WTC11 (cell line): ENCODE results near the gene SPATA25. TPM values are rescaled to one million over a fixed set of nuclear protein-coding genes. Genes with fewer than 3 reads are reported as not detected.

Experiments used
- ATAC-seq: fragments of 200-7000 bp; cut with Tn5 transposase; 2 replicates; pipeline ENCODE4 v1.10.0; 2021; ENCODE audit warnings: mild to moderate bottlenecking, moderate library complexity
- CTCF ChIA-PET: fragments of 300-600 bp; sonication (Branson Sonifier 250); formaldehyde crosslinking; loops from one replicate; lab custom pipeline; 2021; ENCODE audit warnings: antibody characterized with exemption; lab: Charles Lee
- POLR2A ChIA-PET: fragments of 350-600 bp; sonication (Branson Sonifier 250); formaldehyde crosslinking; loops from one replicate; lab custom pipeline; 2021; ENCODE audit warnings: antibody characterized with exemption; lab: Charles Lee
- DNase-seq: peaks from one replicate; pipeline ENCODE4 v3.0.0; 2021; ENCODE audit warnings: low spot score
- H3K27ac Mint-ChIP-seq: 2 replicates; pipeline ENCODE4 v1.8.0; 2021; ENCODE audit warnings: mixed read lengths
- H3K27me3 Mint-ChIP-seq: 2 replicates; pipeline ENCODE4 v1.8.0; 2021; ENCODE audit warnings: low read depth, mild to moderate bottlenecking, moderate library complexity, mixed read lengths
- H3K36me3 Mint-ChIP-seq: 2 replicates; pipeline ENCODE4 v1.8.0; 2021; ENCODE audit warnings: mixed read lengths
- H3K4me1 Mint-ChIP-seq: 2 replicates; pipeline ENCODE4 v1.8.0; 2022; ENCODE audit warnings: mixed read lengths
- H3K4me3 Mint-ChIP-seq: 2 replicates; pipeline ENCODE4 v1.8.0; 2021; ENCODE audit warnings: mild to moderate bottlenecking, moderate library complexity, mixed read lengths
- H3K9me3 Mint-ChIP-seq: 2 replicates; pipeline ENCODE4 v1.8.0; 2021; ENCODE audit warnings: mixed read lengths
- ATF1 ChIP-seq: sonication (generic); formaldehyde crosslinking; IDR thresholded peaks from 2 replicates; pipeline ENCODE4 v1.8.1; 2023; ENCODE audit warnings: mild to moderate bottlenecking, moderate library complexity, missing genetic modification reagents
- ESRRA ChIP-seq: sonication (generic); formaldehyde crosslinking; IDR thresholded peaks from 2 replicates; pipeline ENCODE4 v1.8.1; 2022; ENCODE audit warnings: mild to moderate bottlenecking, missing genetic modification reagents, borderline replicate concordance
- FOXK1 ChIP-seq: sonication (generic); formaldehyde crosslinking; IDR thresholded peaks from 2 replicates; pipeline ENCODE4 v1.8.0; 2022; ENCODE audit warnings: mild to moderate bottlenecking, moderate library complexity, missing genetic modification reagents
- GABPB1 ChIP-seq: sonication (generic); formaldehyde crosslinking; IDR thresholded peaks from 2 replicates; pipeline ENCODE4 v1.8.1; 2023; ENCODE audit warnings: mild to moderate bottlenecking, missing genetic modification reagents
- IRF2 ChIP-seq: sonication (generic); formaldehyde crosslinking; IDR thresholded peaks from 2 replicates; pipeline ENCODE4 v1.8.0; 2022; ENCODE audit warnings: low read depth, missing genetic modification reagents, borderline replicate concordance
- MXD4 ChIP-seq: fragments of 250-450 bp; sonication (Bioruptor Pico); IDR thresholded peaks from 2 replicates; pipeline ENCODE4 v1.8.0; 2021; ENCODE audit warnings: mild to moderate bottlenecking, moderate library complexity, borderline replicate concordance
- MYBL2 ChIP-seq: sonication (generic); formaldehyde crosslinking; IDR thresholded peaks from 2 replicates; pipeline ENCODE4 v1.8.1; 2023; ENCODE audit warnings: mild to moderate bottlenecking, moderate library complexity, missing genetic modification reagents
- NFYB ChIP-seq: sonication (generic); formaldehyde crosslinking; conservative IDR thresholded peaks from 2 replicates; pipeline ENCODE4 v1.8.0; 2022; ENCODE audit warnings: low read depth, missing genetic modification reagents
- NR2C2 ChIP-seq: sonication (generic); formaldehyde crosslinking; IDR thresholded peaks from 2 replicates; pipeline ENCODE4 v1.8.0; 2022; ENCODE audit warnings: mild to moderate bottlenecking, missing genetic modification reagents
- PRRX2 ChIP-seq: fragments of 250-450 bp; sonication (Bioruptor Pico); IDR thresholded peaks from 2 replicates; pipeline ENCODE4 v1.8.0; 2021; ENCODE audit warnings: mild to moderate bottlenecking
- SP1 ChIP-seq: sonication (generic); formaldehyde crosslinking; conservative IDR thresholded peaks from 2 replicates; pipeline ENCODE4 v1.8.1; 2022; ENCODE audit warnings: missing genetic modification reagents
- TCF7 ChIP-seq: sonication (generic); formaldehyde crosslinking; IDR thresholded peaks from 2 replicates; pipeline ENCODE4 v1.8.0; 2022; ENCODE audit warnings: mild to moderate bottlenecking, low read depth, missing genetic modification reagents, moderate library complexity
- TEAD1 ChIP-seq: sonication (generic); formaldehyde crosslinking; IDR thresholded peaks from 2 replicates; pipeline ENCODE4 v1.8.0; 2022; ENCODE audit warnings: mild to moderate bottlenecking, missing genetic modification reagents
- TEAD4 ChIP-seq: sonication (generic); formaldehyde crosslinking; IDR thresholded peaks from 2 replicates; pipeline ENCODE4 v1.8.0; 2022; ENCODE audit warnings: mild to moderate bottlenecking, missing genetic modification reagents
- ZBTB21 ChIP-seq: sonication (generic); formaldehyde crosslinking; IDR thresholded peaks from 2 replicates; pipeline ENCODE4 v1.8.1; 2023; ENCODE audit warnings: mild to moderate bottlenecking, missing genetic modification reagents, borderline replicate concordance
- ZNF219 ChIP-seq: sonication (generic); formaldehyde crosslinking; IDR thresholded peaks from 2 replicates; pipeline ENCODE4 v1.8.0; 2023; ENCODE audit warnings: missing genetic modification reagents, mild to moderate bottlenecking, borderline replicate concordance
- ZNF232 ChIP-seq: sonication (generic); formaldehyde crosslinking; IDR thresholded peaks from 2 replicates; pipeline ENCODE4 v1.8.0; 2022; ENCODE audit warnings: mild to moderate bottlenecking, missing genetic modification reagents
- ZNF671 ChIP-seq: fragments of 250-450 bp; sonication (Bioruptor Pico); IDR thresholded peaks from 2 replicates; pipeline ENCODE4 v1.8.0; 2021; ENCODE audit warnings: mild to moderate bottlenecking
- total RNA-seq: library from RNA; stranded (reverse); gene quantifications from 3 replicates; pipeline ENCODE4 v1.2.3, GENCODE V29; 2021
- TF ChIP-seq, protein P1 (sequence below): sonication (generic); formaldehyde crosslinking; IDR thresholded peaks from 2 replicates; pipeline ENCODE4 v1.8.0; 2023; ENCODE audit warnings: missing genetic modification reagents, mild to moderate bottlenecking, borderline replicate concordance
- TF ChIP-seq, protein P2 (sequence below): fragments of 250-450 bp; sonication (Bioruptor Pico); conservative IDR thresholded peaks from 2 replicates; pipeline ENCODE4 v1.9.0; 2021; ENCODE audit warnings: mild to moderate bottlenecking
- TF ChIP-seq, protein P3 (sequence below): sonication (generic); formaldehyde crosslinking; IDR thresholded peaks from 2 replicates; pipeline ENCODE4 v1.8.0; 2022; ENCODE audit warnings: mild to moderate bottlenecking, missing genetic modification reagents
- TF ChIP-seq, protein P4 (sequence below): sonication (generic); formaldehyde crosslinking; IDR thresholded peaks from 2 replicates; pipeline ENCODE4 v1.8.1; 2023; ENCODE audit warnings: mild to moderate bottlenecking, missing genetic modification reagents, borderline replicate concordance
- TF ChIP-seq, protein P5 (sequence below): sonication (generic); formaldehyde crosslinking; IDR thresholded peaks from 2 replicates; pipeline ENCODE4 v1.8.1; 2022; ENCODE audit warnings: mild to moderate bottlenecking, moderate library complexity, missing genetic modification reagents

The SPATA25 gene
- total RNA-seq, 1 experiment from 2014 or later: 3.7 TPM

DNA sequence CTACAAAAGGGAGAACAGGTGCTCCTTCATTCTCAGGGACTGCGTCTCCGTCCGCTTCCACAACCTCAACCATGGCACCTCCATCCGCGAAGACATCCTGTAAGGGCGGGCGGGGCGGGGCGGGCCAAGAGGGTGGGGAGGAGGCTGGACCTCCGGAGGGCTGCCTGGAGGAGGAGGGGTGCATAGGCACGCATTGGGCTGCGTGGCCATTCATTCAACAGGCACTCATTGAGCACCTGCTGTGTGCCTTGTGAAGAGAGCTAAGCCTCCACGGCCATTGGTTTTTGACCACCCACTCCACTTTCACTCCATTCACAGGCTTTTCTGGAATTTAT lies 29.6 kb downstream of the SPATA25 start:
- POLR2A ChIA-PET: interaction anchor here (1.0 kb wide), 1 partner anchor 24 kb away, joined by 4 read pairs; no protein-coding TSS in a partner anchor
- peak; percentile 38 for ATAC-seq
- H3K27me3 Mint-ChIP-seq: no peaks in the 10 kb centered on the region

DNA sequence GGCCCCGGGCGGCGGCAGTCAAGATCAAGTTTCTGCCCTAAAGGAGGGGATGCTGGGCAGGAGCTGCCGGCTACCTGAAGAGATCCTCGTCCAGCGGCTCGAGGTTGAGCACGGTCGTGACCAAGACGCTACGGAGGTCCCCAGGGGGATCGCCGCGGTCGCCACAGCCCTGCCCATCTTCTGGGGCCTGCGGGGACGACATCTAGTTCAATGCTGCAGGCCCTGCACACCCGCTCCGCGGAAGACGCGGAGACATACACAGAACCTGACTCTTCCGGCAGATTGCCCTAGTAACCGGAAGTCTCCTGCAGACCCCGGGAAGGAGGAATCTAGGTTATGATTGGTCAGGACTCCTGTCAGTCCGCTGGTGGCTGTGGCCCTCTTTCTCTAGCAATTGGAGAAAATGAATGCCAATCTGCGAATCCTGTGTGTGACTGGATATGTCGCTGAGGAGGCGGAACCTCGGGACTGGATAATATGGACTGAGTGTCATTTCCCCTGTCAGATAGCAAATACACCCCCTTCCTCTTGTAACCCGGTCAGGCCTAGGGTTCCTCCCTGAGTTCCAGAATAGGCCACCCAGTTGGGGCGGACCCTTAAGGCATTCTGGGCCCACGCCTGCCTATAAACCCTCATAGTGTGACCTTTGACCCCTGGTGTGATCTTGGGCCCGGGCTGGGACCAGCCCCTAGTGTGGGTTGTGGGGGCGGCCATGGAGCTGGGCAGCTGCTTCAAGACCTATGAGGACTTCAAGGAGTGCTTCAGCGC lies 30.1 kb downstream of the SPATA25 start, which contains the start of the genes ACOT8 and ZSWIM3:
ACOT8 (minus strand) TSS at position 279 of the 768 bp plus-strand sequence; CDS start at position 202, 77 bp downstream.
ZSWIM3 (plus strand) TSS at position 501 of the 768 bp plus-strand sequence; CDS start at position 713, 212 bp downstream.
- H3K4me1 Mint-ChIP-seq: peaks cover 60% of the 10 kb centered on the region
- ATAC-seq: peak; percentile 90
- H3K27ac Mint-ChIP-seq: peak within 1 kb of the TSS; percentile 95
- TF ChIP-seq, protein P1, sequence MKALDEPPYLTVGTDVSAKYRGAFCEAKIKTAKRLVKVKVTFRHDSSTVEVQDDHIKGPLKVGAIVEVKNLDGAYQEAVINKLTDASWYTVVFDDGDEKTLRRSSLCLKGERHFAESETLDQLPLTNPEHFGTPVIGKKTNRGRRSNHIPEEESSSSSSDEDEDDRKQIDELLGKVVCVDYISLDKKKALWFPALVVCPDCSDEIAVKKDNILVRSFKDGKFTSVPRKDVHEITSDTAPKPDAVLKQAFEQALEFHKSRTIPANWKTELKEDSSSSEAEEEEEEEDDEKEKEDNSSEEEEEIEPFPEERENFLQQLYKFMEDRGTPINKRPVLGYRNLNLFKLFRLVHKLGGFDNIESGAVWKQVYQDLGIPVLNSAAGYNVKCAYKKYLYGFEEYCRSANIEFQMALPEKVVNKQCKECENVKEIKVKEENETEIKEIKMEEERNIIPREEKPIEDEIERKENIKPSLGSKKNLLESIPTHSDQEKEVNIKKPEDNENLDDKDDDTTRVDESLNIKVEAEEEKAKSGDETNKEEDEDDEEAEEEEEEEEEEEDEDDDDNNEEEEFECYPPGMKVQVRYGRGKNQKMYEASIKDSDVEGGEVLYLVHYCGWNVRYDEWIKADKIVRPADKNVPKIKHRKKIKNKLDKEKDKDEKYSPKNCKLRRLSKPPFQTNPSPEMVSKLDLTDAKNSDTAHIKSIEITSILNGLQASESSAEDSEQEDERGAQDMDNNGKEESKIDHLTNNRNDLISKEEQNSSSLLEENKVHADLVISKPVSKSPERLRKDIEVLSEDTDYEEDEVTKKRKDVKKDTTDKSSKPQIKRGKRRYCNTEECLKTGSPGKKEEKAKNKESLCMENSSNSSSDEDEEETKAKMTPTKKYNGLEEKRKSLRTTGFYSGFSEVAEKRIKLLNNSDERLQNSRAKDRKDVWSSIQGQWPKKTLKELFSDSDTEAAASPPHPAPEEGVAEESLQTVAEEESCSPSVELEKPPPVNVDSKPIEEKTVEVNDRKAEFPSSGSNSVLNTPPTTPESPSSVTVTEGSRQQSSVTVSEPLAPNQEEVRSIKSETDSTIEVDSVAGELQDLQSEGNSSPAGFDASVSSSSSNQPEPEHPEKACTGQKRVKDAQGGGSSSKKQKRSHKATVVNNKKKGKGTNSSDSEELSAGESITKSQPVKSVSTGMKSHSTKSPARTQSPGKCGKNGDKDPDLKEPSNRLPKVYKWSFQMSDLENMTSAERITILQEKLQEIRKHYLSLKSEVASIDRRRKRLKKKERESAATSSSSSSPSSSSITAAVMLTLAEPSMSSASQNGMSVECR: 0 out of 2 replicates have a peak, but pooled peaks have one; percentile 61
- TF ChIP-seq SP1 (CRISPR knock-in tag) (peak; percentile 49), GABPB1 (peak; percentile 72), NFYB (peak; percentile 98), FOXK1 (CRISPR knock-in tag) (0 out of 2 replicates have a peak, but pooled peaks have one; percentile 36), NR2C2 (CRISPR knock-in tag) (0 out of 2 replicates have a peak, but pooled peaks have one; percentile 55), MXD4 (CRISPR knock-in tag) (no peak), MYBL2 (0 out of 2 replicates have a peak, but pooled peaks have one; percentile 16), ESRRA (CRISPR knock-in tag) (no peak)

More for the DNA sequence above, 29.6 kb downstream of the SPATA25 start:
- TF ChIP-seq TCF7 (CRISPR knock-in tag) (no peak), ATF1 (no peak), ZNF232 (CRISPR knock-in tag) (no peak), TEAD4 (no peak), GABPB1 (no peak), ZBTB21 (CRISPR knock-in tag) (no peak), IRF2 (no peak), TEAD1 (CRISPR knock-in tag) (no peak), PRRX2 (CRISPR knock-in tag) (no peak), ZNF219 (no peak), ZNF671 (CRISPR knock-in tag) (no peak), FOXK1 (CRISPR knock-in tag) (no peak)
- TF ChIP-seq, protein P2, sequence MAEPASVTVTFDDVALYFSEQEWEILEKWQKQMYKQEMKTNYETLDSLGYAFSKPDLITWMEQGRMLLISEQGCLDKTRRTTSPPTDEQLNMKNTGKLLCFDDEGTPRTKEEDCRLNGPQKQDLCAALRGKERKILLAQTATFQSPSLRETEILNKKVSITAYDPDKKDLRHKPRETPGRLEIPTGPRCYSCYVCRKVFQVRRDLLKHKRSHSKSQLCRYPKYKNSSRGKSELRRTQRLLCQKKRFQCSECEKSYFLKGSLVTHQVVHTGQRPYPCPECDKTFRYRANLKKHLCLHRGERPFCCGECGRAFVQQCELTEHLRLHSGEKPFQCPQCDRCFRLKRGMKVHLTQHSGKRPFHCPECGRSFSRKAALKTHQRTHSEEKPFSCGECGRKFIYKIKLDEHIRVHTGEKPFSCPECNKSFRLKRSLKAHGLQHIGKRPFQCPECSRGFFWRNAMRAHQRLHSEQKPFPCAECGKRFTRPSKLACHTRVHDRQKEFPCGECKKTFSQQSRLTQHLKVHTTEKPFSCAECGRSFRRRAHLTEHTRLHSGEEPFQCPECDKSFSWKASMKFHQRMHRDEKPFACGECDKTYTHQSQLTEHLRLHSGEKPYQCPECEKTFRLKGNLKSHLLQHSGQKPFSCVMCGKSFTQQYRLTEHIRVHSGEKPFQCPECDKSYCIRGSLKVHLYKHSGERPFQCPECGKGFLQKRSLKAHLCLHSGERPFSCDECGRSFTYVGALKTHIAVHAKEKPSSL: no peak
- TF ChIP-seq, protein P3, sequence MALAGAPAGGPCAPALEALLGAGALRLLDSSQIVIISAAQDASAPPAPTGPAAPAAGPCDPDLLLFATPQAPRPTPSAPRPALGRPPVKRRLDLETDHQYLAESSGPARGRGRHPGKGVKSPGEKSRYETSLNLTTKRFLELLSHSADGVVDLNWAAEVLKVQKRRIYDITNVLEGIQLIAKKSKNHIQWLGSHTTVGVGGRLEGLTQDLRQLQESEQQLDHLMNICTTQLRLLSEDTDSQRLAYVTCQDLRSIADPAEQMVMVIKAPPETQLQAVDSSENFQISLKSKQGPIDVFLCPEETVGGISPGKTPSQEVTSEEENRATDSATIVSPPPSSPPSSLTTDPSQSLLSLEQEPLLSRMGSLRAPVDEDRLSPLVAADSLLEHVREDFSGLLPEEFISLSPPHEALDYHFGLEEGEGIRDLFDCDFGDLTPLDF (CRISPR knock-in tag): no peak
- TF ChIP-seq, protein P4, sequence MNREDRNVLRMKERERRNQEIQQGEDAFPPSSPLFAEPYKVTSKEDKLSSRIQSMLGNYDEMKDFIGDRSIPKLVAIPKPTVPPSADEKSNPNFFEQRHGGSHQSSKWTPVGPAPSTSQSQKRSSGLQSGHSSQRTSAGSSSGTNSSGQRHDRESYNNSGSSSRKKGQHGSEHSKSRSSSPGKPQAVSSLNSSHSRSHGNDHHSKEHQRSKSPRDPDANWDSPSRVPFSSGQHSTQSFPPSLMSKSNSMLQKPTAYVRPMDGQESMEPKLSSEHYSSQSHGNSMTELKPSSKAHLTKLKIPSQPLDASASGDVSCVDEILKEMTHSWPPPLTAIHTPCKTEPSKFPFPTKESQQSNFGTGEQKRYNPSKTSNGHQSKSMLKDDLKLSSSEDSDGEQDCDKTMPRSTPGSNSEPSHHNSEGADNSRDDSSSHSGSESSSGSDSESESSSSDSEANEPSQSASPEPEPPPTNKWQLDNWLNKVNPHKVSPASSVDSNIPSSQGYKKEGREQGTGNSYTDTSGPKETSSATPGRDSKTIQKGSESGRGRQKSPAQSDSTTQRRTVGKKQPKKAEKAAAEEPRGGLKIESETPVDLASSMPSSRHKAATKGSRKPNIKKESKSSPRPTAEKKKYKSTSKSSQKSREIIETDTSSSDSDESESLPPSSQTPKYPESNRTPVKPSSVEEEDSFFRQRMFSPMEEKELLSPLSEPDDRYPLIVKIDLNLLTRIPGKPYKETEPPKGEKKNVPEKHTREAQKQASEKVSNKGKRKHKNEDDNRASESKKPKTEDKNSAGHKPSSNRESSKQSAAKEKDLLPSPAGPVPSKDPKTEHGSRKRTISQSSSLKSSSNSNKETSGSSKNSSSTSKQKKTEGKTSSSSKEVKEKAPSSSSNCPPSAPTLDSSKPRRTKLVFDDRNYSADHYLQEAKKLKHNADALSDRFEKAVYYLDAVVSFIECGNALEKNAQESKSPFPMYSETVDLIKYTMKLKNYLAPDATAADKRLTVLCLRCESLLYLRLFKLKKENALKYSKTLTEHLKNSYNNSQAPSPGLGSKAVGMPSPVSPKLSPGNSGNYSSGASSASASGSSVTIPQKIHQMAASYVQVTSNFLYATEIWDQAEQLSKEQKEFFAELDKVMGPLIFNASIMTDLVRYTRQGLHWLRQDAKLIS (CRISPR knock-in tag): no peak
- TF ChIP-seq, protein P5, sequence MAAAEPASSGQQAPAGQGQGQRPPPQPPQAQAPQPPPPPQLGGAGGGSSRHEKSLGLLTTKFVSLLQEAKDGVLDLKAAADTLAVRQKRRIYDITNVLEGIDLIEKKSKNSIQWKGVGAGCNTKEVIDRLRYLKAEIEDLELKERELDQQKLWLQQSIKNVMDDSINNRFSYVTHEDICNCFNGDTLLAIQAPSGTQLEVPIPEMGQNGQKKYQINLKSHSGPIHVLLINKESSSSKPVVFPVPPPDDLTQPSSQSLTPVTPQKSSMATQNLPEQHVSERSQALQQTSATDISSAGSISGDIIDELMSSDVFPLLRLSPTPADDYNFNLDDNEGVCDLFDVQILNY: no peak
- peak overlapping the region; percentile 95 for H3K27ac Mint-ChIP-seq
- H3K4me3 Mint-ChIP-seq: peak overlapping the region; percentile 92
- H3K36me3 Mint-ChIP-seq: 0 out of 2 replicates have a peak, but pooled peaks cover 4% of the 10 kb centered on the region
- H3K9me3 Mint-ChIP-seq: no peaks in the 10 kb centered on the region
- CTCF ChIA-PET: interaction anchor here (0.6 to 2.5 kb wide), 7 partner anchors 13 to 154 kb away, joined by 3 to 12 read pairs (median 4); partner anchors contain the start of gene PCIF1
- peaks cover 56% of the 10 kb centered on the region for H3K4me1 Mint-ChIP-seq
- peak; percentile 55 for DNase-seq

More for the DNA sequence above, 30.1 kb downstream of the SPATA25 start, which contains the start of the genes ACOT8 and ZSWIM3:
- Mint-ChIP-seq H3K36me3 (0 out of 2 replicates have a peak, but pooled peaks cover 4% of the 10 kb centered on the region), H3K9me3 (no peaks in the 10 kb centered on the region), H3K27me3 (no peaks in the 10 kb centered on the region), H3K4me3 (peak within 1 kb of the TSS; percentile 92)
- CTCF ChIA-PET: interaction anchor here (0.6 to 2.5 kb wide), 7 partner anchors 14 to 112 kb away, joined by 3 to 12 read pairs (median 4); no protein-coding TSS in a partner anchor
- DNase-seq: peak; percentile 95
- POLR2A ChIA-PET: interaction anchor here (0.7 to 1.0 kb wide), 2 partner anchors 24 to 25 kb away, joined by 3 to 4 read pairs; partner anchors contain the start of gene ZSWIM1
